ENCODE results near the gene DEFB118.
"Not testable (repeated sequence)": the region's sequence is repeated elsewhere in the genome, so short reads cannot be mapped to it uniquely, and the experiment has no call there.

Gene DEFB118

GRCh38 chr20:31368301-31368700 lies at the start of gene DEFB118:
Gene DEFB118 (plus strand): TSS chr20:31368601. CDS start chr20:31368651, 50 bp downstream.
- H3K4me3 ChIP-seq (ENCODE audit: low read length) = no peak within 1 kb of the TSS
- DNase-seq (ENCODE audit: low read depth) = no peak
- TF ChIP-seq CTCF (conservative IDR thresholded peaks at IDR 0.05; ENCODE audit: low read depth, low read length) = no peak

- H3K4me3 ChIP-seq (ENCODE audit: low read length) = no peak overlapping the region
- DNase-seq (ENCODE audit: low read depth) = no peak
- no peak for TF ChIP-seq CTCF (conservative IDR thresholded peaks at IDR 0.05; ENCODE audit: low read depth, low read length)
Measured at GRCh38 chr20:31322504-31322903, 45.9 kb upstream of the DEFB118 start.

- TF ChIP-seq CTCF (conservative IDR thresholded peaks at IDR 0.05; ENCODE audit: low read depth, low read length) = no peak
- DNase-seq (ENCODE audit: low read depth) = no peak
- H3K4me3 ChIP-seq (ENCODE audit: low read length) = no peak overlapping the region
Measured at GRCh38 chr20:31330893-31331292, 37.5 kb upstream of the DEFB118 start.

GRCh38 chr20:31341470-31341869 lies 26.9 kb upstream of the DEFB118 start:
- H3K4me3 ChIP-seq (ENCODE audit: low read length) = no peak overlapping the region
- no peak for TF ChIP-seq CTCF (conservative IDR thresholded peaks at IDR 0.05; ENCODE audit: low read depth, low read length)
- no peak for DNase-seq (ENCODE audit: low read depth)

GRCh38 chr20:31355981-31356380 lies 12.4 kb upstream of the DEFB118 start:
- no peak overlapping the region for H3K4me3 ChIP-seq (ENCODE audit: low read length)
- DNase-seq (ENCODE audit: low read depth) = no peak
- TF ChIP-seq CTCF (conservative IDR thresholded peaks at IDR 0.05; ENCODE audit: low read depth, low read length) = no peak

- no peak overlapping the region for H3K4me3 ChIP-seq (ENCODE audit: low read length)
- DNase-seq (ENCODE audit: low read depth) = no peak
- no peak for TF ChIP-seq CTCF (conservative IDR thresholded peaks at IDR 0.05; ENCODE audit: low read depth, low read length)
Measured at GRCh38 chr20:31363295-31363694, 5.1 kb upstream of the DEFB118 start.

GRCh38 chr20:31364272-31364671 lies 4.1 kb upstream of the DEFB118 start:
- not testable (repeated sequence) for DNase-seq (ENCODE audit: low read depth); H3K4me3 ChIP-seq (ENCODE audit: low read length)

GRCh38 chr20:31374346-31374745 lies 5.9 kb downstream of the DEFB118 start:
- no peak for DNase-seq (ENCODE audit: low read depth)
- no peak for TF ChIP-seq CTCF (conservative IDR thresholded peaks at IDR 0.05; ENCODE audit: low read depth, low read length)
- no peak overlapping the region for H3K4me3 ChIP-seq (ENCODE audit: low read length)
